Neural progenitor cell (in vitro differentiated cells): Measurements from ENCODE around the gene NTRK1.

ENCODE experiments used
- EZH2 ChIP-seq: fragments of 200-600 bp; sonication (generic); IDR thresholded peaks from 2 replicates; pipeline ENCODE4 v1.6.1; 2017; ENCODE audit warnings: antibody characterized with exemption, mild to moderate bottlenecking, moderate library complexity
- TF ChIP-seq, protein P1 (sequence below): fragments of 200-600 bp; sonication (generic); IDR thresholded peaks from 2 replicates; pipeline ENCODE4 v1.5.1; 2017; ENCODE audit warnings: antibody characterized with exemption, mild to moderate bottlenecking

DNA sequence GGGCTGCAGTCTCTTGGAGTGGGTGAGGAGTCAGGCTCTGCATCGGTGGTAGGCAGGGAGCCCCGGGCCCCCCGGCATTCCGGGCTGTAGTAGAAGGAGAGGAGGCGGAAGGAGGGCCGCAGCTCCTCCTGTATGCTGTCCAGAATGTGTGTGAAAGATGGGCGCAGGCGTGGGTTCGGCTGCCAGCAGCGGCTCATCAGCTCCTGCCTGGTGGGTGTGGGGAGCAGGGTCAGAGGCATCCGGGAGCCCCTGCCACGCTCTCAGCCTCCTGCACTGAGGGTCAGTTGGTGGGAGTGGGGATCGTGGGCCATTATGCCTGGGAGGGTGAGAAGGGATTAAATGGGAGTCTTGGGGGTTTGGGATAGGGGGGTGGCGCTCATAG, 19.8 kb upstream of the NTRK1 start:
- TF ChIP-seq, protein P1, sequence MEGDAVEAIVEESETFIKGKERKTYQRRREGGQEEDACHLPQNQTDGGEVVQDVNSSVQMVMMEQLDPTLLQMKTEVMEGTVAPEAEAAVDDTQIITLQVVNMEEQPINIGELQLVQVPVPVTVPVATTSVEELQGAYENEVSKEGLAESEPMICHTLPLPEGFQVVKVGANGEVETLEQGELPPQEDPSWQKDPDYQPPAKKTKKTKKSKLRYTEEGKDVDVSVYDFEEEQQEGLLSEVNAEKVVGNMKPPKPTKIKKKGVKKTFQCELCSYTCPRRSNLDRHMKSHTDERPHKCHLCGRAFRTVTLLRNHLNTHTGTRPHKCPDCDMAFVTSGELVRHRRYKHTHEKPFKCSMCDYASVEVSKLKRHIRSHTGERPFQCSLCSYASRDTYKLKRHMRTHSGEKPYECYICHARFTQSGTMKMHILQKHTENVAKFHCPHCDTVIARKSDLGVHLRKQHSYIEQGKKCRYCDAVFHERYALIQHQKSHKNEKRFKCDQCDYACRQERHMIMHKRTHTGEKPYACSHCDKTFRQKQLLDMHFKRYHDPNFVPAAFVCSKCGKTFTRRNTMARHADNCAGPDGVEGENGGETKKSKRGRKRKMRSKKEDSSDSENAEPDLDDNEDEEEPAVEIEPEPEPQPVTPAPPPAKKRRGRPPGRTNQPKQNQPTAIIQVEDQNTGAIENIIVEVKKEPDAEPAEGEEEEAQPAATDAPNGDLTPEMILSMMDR: no peak
- no peak for TF ChIP-seq EZH2
